ENCODE results near the gene LSM11.
A peak's percentile ranks its signal among the peaks of the same experiment; 100 is the strongest.
"Not testable (repeated sequence)": the region's sequence is repeated elsewhere in the genome, so short reads cannot be mapped to it uniquely, and the experiment has no call there.

The LSM11 gene

DNA sequence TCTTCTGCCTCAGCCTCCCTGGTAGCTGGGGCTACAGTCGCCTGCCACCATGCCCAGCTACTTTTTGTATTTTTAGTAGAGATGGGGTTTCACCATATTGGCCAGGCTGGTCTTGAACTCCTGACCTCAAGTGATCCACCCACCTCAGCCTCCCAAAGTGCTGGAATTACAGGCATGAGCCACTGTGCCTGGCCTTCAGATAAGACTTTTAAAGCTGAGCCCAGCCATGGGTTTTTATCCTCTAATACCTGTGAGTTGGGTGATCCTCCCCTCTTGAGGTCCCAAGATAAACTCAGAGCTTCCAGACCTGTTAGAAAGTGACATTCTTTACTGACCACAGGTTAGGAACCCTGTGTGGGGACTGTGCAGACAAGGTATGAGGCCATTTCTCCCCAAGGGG is 15.7 kb upstream of the LSM11 start:
- H3K4me3 Mint-ChIP-seq, H3K27me3 Mint-ChIP-seq, H3K9me3 Mint-ChIP-seq, H3K27ac Mint-ChIP-seq: not testable (repeated sequence)
- Mint-ChIP-seq H3K36me3 (peaks cover 18% of the 10 kb centered on the region), H3K4me1 (peaks cover 45% of the 10 kb centered on the region)

DNA sequence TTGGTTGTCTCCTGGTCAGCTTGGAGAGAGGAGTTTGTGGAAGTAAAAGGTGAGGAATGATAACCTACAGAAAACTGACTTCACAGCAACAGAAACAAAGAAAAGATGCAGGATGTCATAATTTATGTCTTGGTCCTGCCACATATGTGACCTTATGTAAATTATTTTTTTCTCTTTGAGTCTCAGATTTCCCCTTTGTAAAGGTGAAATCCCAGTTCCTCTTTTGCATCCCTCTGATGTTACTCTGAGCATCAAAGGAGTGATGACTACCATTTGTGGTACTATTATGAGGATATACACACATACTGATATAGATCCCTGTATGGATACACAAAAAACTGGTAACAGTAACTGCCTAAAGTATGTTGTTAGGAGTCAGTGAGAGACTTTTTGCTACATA is 13.7 kb upstream of the LSM11 start:
- Mint-ChIP-seq H3K27ac (peak overlapping the region; percentile 51), H3K9me3 (no peaks in the 10 kb centered on the region), H3K4me1 (peaks cover 48% of the 10 kb centered on the region), H3K27me3 (no peaks in the 10 kb centered on the region), H3K36me3 (peaks cover 12% of the 10 kb centered on the region), H3K4me3 (peak overlapping the region; percentile 33)

DNA sequence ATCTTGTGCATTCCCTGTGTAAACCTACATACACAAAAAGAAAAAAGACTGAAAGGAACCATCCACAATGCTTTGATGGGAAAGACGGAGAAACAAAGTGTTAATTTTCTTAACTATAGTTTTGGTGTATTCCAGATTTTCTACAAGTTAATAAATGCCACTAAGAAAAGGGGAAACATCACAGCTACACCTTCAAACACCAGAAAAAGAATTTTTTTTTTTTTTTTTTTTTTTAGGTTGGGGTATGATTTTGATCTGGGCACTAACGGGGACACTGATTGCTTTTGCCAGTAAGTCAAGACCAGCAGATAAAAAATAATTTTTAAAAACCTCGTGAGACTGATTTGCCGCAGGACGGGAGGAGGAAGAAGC is 12.6 kb upstream of the LSM11 start:
- Mint-ChIP-seq H3K4me1 (peaks cover 42% of the 10 kb centered on the region), H3K9me3 (no peaks in the 10 kb centered on the region), H3K27ac (peak overlapping the region; percentile 99), H3K27me3 (no peaks in the 10 kb centered on the region), H3K36me3 (peaks cover 7% of the 10 kb centered on the region), H3K4me3 (peak overlapping the region; percentile 97)

- Mint-ChIP-seq H3K27ac (peak within 1 kb of the TSS; percentile 99), H3K4me3 (peak within 1 kb of the TSS; percentile 97), H3K9me3 (no peaks in the 10 kb centered on the region), H3K36me3 (peaks cover 8% of the 10 kb centered on the region), H3K27me3 (no peaks in the 10 kb centered on the region), H3K4me1 (peaks cover 42% of the 10 kb centered on the region)
Measured at GRCh38 chr5:157731272-157732129, 12.0 kb upstream of the LSM11 start, which contains the start of gene THG1L. TSS of gene THG1L (plus strand) at chr5:157731420. CDS start at chr5:157731441, 21 bp downstream.

DNA sequence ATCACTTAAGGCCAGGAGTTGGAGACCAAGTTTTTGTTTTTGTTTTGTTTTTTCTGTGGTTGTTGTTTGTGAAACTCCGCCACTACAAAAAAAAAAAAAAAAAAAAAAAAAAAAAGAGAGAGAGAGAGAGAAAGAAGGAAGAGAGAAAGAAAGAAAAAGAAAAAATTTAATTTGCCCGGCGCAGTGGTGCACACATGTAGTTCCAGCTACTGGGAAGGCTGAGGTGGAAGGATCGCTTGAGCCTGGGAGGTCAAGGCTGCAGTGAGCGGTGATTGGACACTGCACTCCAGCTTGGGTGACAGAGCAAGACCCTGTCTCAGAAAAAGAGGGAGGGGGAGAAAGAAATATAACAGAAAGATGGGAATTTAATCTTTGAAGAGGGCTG is 11.4 kb upstream of the LSM11 start:
- Mint-ChIP-seq H3K27me3 (no peaks in the 10 kb centered on the region), H3K36me3 (peaks cover 10% of the 10 kb centered on the region), H3K4me1 (peaks cover 42% of the 10 kb centered on the region), H3K4me3 (peak overlapping the region; percentile 97), H3K9me3 (no peaks in the 10 kb centered on the region), H3K27ac (peak overlapping the region; percentile 99)

- H3K9me3 Mint-ChIP-seq, result no peaks in the 10 kb centered on the region
Measured at GRCh38 chr5:157732596-157733262, 10.8 kb upstream of the LSM11 start.

DNA sequence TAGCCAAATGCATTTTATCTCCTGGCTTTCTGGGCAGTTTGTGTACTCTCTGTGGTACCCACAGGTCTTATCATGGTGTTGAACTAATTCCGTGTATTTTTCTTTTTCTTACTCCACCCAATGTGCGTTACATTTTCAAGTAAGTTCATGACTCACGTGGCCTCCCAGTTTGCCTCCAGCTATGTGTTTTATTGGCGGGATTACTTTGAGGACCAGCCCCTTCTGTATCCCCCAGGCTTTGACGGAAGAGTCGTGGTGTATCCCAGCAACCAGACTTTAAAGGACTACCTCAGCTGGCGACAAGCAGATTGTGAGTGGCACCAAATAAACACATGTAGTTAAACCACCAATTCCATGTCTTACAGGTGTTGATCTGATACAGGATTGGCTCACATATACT is 9.1 kb upstream of the LSM11 start:
- Mint-ChIP-seq H3K9me3 (no peaks in the 10 kb centered on the region), H3K4me1 (peaks cover 35% of the 10 kb centered on the region), H3K4me3 (no peak overlapping the region), H3K36me3 (peaks cover 13% of the 10 kb centered on the region), H3K27ac (no peak overlapping the region), H3K27me3 (no peaks in the 10 kb centered on the region)

More at GRCh38 chr5:157732596-157733262, 10.8 kb upstream of the LSM11 start:
- H3K27me3 Mint-ChIP-seq, result no peaks in the 10 kb centered on the region
- peaks cover 12% of the 10 kb centered on the region for H3K36me3 Mint-ChIP-seq
- peaks cover 42% of the 10 kb centered on the region for H3K4me1 Mint-ChIP-seq
- peak overlapping the region; percentile 36 for H3K4me3 Mint-ChIP-seq
- peak overlapping the region; percentile 30 for H3K27ac Mint-ChIP-seq

DNA sequence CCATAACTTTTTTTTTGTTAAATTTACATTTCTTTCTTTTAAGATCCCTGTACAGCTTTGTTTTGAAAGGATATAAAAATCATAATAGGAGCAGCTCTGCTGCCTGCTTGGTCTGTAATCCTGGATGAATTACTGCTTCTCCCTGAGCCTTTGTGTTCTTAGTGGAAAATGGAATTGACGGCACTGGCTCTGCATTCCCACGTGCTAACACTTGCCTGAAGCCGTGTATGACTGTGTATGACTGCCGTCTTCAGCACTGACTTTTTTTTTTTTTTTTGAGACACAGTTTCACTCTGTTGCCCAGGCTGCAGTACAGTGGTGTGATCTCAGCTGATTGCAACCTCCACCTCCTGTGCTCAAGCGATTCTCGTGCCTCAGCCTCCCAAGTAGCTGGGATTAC is 7.5 kb upstream of the LSM11 start:
- no peaks in the 10 kb centered on the region for H3K27me3 Mint-ChIP-seq
- H3K36me3 Mint-ChIP-seq, result peaks cover 13% of the 10 kb centered on the region
- peaks cover 24% of the 10 kb centered on the region for H3K4me1 Mint-ChIP-seq
- H3K9me3 Mint-ChIP-seq, result no peaks in the 10 kb centered on the region
- H3K27ac Mint-ChIP-seq, result no peak overlapping the region
- no peak overlapping the region for H3K4me3 Mint-ChIP-seq

DNA sequence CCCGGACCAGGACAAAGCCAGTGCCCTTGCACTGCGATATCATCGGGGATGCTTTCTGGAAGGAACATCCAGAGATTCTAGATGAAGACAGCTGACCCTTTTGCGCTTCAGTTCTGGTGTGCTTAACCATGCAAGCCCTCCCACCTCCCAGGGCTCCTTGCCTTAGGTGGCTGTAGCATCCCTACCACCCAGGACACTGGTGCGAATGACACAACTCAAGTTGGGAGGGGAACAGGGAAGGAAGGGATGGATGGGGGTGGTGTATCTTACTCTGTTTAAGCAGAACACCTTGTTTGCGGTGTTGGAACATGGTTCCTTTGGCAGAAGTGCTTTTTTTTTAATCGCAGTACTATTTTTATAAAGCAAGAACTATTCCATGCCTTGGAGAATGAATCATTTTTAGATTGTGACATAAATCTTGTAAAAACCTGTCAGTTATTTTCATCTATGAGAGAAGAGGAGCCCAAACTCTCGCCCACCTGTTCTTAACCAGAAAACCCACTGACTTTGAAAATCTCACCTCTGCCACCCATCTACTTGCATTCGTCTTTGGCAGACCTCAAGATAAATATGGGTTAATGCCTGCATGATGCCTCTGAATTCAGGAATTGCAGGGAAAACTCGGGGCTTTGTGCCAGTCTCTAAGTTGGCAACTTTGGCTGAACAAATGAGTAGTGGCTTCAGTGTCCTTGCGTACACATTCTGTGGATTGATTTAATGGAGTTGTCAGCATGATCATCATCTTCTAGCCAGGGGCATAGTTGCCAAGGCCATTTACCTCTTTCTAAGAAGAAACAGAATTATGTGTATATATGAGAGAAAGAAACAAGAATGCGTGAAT is 3.9 kb upstream of the LSM11 start:
- no peaks in the 10 kb centered on the region for H3K27me3 Mint-ChIP-seq
- H3K27ac Mint-ChIP-seq, result no peak overlapping the region

GRCh38 chr5:157740229-157740610 is 3.3 kb upstream of the LSM11 start:
- H3K4me3 Mint-ChIP-seq, result no peak overlapping the region
- H3K4me1 Mint-ChIP-seq, result peaks cover 20% of the 10 kb centered on the region
- no peak overlapping the region for H3K27ac Mint-ChIP-seq
- peaks cover 10% of the 10 kb centered on the region for H3K36me3 Mint-ChIP-seq
- H3K9me3 Mint-ChIP-seq, result no peaks in the 10 kb centered on the region
- no peaks in the 10 kb centered on the region for H3K27me3 Mint-ChIP-seq

More for the DNA sequence above, 3.9 kb upstream of the LSM11 start:
- Mint-ChIP-seq H3K4me3 (no peak overlapping the region), H3K4me1 (peaks cover 15% of the 10 kb centered on the region), H3K36me3 (peaks cover 10% of the 10 kb centered on the region), H3K9me3 (no peaks in the 10 kb centered on the region)

DNA sequence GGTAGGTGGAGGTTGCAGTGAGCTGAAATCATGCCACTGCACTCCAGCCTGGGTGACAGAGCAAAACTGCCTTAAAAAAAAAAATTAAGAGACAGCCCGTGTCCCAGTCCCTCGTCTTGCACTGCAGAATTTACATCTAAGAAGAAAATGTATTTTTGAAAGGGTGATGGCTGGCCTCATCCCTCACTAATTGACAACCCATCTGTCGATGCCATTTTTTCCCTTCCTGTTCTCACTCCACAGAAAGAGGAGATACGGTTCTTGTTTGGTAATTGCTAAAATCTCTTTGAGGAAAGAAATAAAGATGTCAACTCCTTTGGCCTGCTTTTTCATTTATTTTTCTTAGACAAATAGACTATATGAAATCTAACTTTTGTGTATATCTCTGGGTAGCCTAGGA is 2.4 kb upstream of the LSM11 start:
- Mint-ChIP-seq H3K27me3 (no peaks in the 10 kb centered on the region), H3K9me3 (no peaks in the 10 kb centered on the region), H3K4me1 (peaks cover 24% of the 10 kb centered on the region), H3K4me3 (no peak overlapping the region), H3K36me3 (peaks cover 10% of the 10 kb centered on the region), H3K27ac (no peak overlapping the region)

DNA sequence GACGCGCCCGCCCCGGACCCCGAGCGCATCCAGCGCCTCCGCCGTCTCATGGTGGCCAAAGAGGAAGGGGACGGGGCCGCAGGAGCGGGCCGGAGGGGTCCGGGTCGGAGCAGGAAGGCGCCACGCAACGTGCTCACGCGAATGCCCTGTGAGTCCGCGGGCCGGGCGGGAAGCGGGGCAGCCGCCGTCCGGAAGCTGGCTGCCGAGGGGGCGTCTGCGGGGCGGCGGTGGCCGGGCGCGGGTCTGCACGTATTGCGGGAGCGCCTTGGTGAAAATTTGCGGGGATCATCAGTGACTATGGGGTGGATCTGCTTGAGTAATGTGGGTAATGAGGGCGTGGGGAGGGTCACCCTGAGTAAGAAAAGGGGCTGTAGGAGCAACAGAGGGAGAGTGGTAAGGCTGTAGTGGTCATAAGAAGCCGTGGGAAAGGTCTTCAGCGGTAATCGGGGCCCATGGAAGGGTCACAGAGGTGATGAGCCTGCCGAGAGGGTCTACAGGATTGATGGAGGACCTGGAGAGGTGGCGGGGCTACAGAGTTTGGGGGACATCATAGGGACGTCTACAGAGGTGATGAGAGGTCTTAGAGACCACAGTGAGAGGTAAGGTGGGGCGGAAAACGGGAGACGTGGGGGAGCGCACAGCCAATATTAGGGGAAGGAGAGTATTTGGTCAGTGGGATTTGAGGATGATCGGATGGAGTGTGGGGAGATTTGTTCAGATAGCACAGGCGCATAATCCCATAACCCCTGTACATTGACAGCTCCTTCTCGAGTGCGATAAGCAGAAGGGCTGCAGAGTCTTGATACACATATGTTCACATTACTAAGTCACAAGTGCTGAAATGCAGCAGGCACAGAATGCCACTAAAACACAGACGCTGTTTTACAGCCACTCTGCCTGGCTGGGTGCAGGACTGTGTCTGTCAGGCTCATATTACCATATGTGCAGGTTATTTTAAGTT is 819 bp downstream of the LSM11 start:
- no peaks in the 10 kb centered on the region for H3K36me3 Mint-ChIP-seq
- no peaks in the 10 kb centered on the region for H3K27me3 Mint-ChIP-seq
- H3K4me1 Mint-ChIP-seq, result peaks cover 38% of the 10 kb centered on the region
- no peaks in the 10 kb centered on the region for H3K9me3 Mint-ChIP-seq
- H3K4me3 Mint-ChIP-seq, result peak overlapping the region; percentile 95
- peak overlapping the region; percentile 89 for H3K27ac Mint-ChIP-seq

- Mint-ChIP-seq H3K4me1 (peaks cover 42% of the 10 kb centered on the region), H3K27ac (no peak overlapping the region), H3K36me3 (no peaks in the 10 kb centered on the region), H3K4me3 (peak overlapping the region; percentile 95), H3K9me3 (no peaks in the 10 kb centered on the region), H3K27me3 (no peaks in the 10 kb centered on the region)
Measured at GRCh38 chr5:157745041-157745456, 1.5 kb downstream of the LSM11 start.

- H3K4me1 Mint-ChIP-seq, result peaks cover 43% of the 10 kb centered on the region
- no peak overlapping the region for H3K4me3 Mint-ChIP-seq
- no peak overlapping the region for H3K27ac Mint-ChIP-seq
- H3K36me3 Mint-ChIP-seq, result peaks cover under 1% of the 10 kb centered on the region
- no peaks in the 10 kb centered on the region for H3K27me3 Mint-ChIP-seq
- H3K9me3 Mint-ChIP-seq, result no peaks in the 10 kb centered on the region
Measured at GRCh38 chr5:157747173-157747740, 3.7 kb downstream of the LSM11 start.

Data from activated naive CD4-positive, alpha-beta T cell treated with anti-CD3 and anti-CD28 coated beads, Interleukin-2, amount 50 U/mL, for 24 hours (primary cell).